Effector memory CD4-positive, alpha-beta T cell (primary cell): ENCODE results near the gene JMJD6.

Source experiments
- DNase-seq, 3 donors: peaks; one replicate each; pipeline ENCODE4 v3.0.0-alpha.2; 2020
- H3K27ac ChIP-seq: 2 replicates; pipeline ENCODE4 v1.7.0; 2013; ENCODE audit warnings: mild to moderate bottlenecking, low read length, moderate library complexity; ENCODE audit not compliant: insufficient read depth, poor library complexity, severe bottlenecking
- H3K27me3 ChIP-seq: replicated peaks from 2 replicates; pipeline ENCODE4 v1.7.0; 2013; ENCODE audit warnings: mild to moderate bottlenecking, low read length; ENCODE audit not compliant: insufficient read depth, control insufficient read depth, poor library complexity, severe bottlenecking
- H3K36me3 ChIP-seq: 2 replicates; pipeline ENCODE4 v1.7.0; 2013; ENCODE audit warnings: mild to moderate bottlenecking, low read length, moderate library complexity; ENCODE audit not compliant: control insufficient read depth, insufficient read depth
- H3K4me1 ChIP-seq: 2 replicates; pipeline ENCODE4 v1.7.0; 2013; ENCODE audit warnings: low read length, mild to moderate bottlenecking; ENCODE audit not compliant: control insufficient read depth, insufficient read depth, poor library complexity, severe bottlenecking
- H3K4me3 ChIP-seq: 2 replicates; pipeline ENCODE4 v1.7.0; 2013; ENCODE audit warnings: low read length, low read depth, mild to moderate bottlenecking; ENCODE audit not compliant: insufficient read depth, poor library complexity, severe bottlenecking
- H3K9me3 ChIP-seq: 2 replicates; pipeline ENCODE4 v1.7.0; 2013; ENCODE audit warnings: mild to moderate bottlenecking, low read length, moderate library complexity; ENCODE audit not compliant: control insufficient read depth

Gene JMJD6

GRCh38 chr17:76672270-76672851 lies 54.0 kb downstream of the JMJD6 start:
- peaks cover 11% of the 10 kb centered on the region for H3K4me1 ChIP-seq
- DNase-seq = no peak
- H3K27me3 ChIP-seq = no peaks in the 10 kb centered on the region
- no peaks in the 10 kb centered on the region for H3K9me3 ChIP-seq
- no peaks in the 10 kb centered on the region for H3K36me3 ChIP-seq
- H3K27ac ChIP-seq = peak overlapping the region; percentile 80
- H3K4me3 ChIP-seq = peak overlapping the region; percentile 68

- H3K27ac ChIP-seq = peak overlapping the region; percentile 80
- H3K4me1 ChIP-seq = peaks cover 11% of the 10 kb centered on the region
- no peaks in the 10 kb centered on the region for H3K36me3 ChIP-seq
- peak overlapping the region; percentile 68 for H3K4me3 ChIP-seq
- no peak for DNase-seq
- H3K9me3 ChIP-seq = no peaks in the 10 kb centered on the region
- no peaks in the 10 kb centered on the region for H3K27me3 ChIP-seq
These were observed 54.5 kb downstream of the JMJD6 start for GRCh38 chr17:76671912-76672262.

- Histone ChIP-seq H3K4me1 (peaks cover 11% of the 10 kb centered on the region), H3K27ac (peak overlapping the region; percentile 80), H3K36me3 (no peaks in the 10 kb centered on the region), H3K27me3 (no peaks in the 10 kb centered on the region), H3K9me3 (no peaks in the 10 kb centered on the region), H3K4me3 (peak overlapping the region; percentile 68)
- peak; percentile 95 to 99 (median 99) for DNase-seq
These were observed 55.1 kb downstream of the JMJD6 start for GRCh38 chr17:76671123-76671911.

- no peak overlapping the region for H3K4me3 ChIP-seq
These were observed 55.7 kb downstream of the JMJD6 start for GRCh38 chr17:76670718-76671122.

GRCh38 chr17:76670020-76670717 lies 56.2 kb downstream of the JMJD6 start:
- Histone ChIP-seq H3K4me1 (peaks cover 11% of the 10 kb centered on the region), H3K9me3 (no peaks in the 10 kb centered on the region), H3K27me3 (no peaks in the 10 kb centered on the region), H3K36me3 (no peaks in the 10 kb centered on the region), H3K4me3 (no peak overlapping the region), H3K27ac (no peak overlapping the region)
- no peak for DNase-seq

More at GRCh38 chr17:76670718-76671122, 55.7 kb downstream of the JMJD6 start:
- Histone ChIP-seq H3K27me3 (no peaks in the 10 kb centered on the region), H3K9me3 (no peaks in the 10 kb centered on the region), H3K27ac (peak overlapping the region; percentile 80), H3K36me3 (no peaks in the 10 kb centered on the region), H3K4me1 (peaks cover 11% of the 10 kb centered on the region)
- DNase-seq = no peak
